Measurements from ENCODE around the gene PIK3R1. TPM values are rescaled to one million over a fixed set of nuclear protein-coding genes. Genes with fewer than 3 reads are reported as not detected.

PIK3R1 gene
- total RNA-seq, 2 donors from 2014 or later, result 29.8 to 30.2 TPM

DNA sequence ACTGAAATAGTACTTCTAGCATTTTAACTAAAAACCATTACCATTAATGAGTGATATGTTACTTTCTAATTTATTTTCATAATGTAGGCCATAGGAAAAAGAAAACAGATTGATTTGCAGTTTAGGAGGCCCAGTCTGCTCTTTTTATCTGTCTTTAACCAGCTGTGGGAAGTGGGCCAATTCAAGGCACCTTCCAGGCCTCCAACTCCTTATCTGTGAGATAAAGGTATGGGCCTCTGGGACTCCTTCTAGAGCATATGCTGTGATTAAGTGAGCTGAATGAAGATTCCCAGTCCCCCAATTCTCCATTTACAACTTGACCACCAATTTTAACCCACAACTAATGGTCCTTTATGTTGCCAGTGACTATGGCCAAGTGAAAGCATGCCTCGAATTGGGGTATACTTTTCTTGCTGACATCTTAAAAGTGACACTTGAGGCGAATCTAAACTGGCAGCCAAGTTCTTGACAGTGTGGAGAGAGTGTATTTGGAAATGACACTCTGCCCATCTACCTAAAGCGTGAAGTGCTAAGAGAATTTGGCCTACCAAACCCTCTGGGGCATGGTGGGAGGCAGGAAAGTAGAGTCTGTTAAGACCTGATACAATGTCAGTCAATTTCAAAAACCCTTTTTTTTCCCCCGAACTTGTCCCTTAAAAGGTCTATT is 88.3 kb downstream of the PIK3R1 start:
- H3K36me3 Mint-ChIP-seq (ENCODE audit: low read depth), result peaks cover 12% of the 10 kb centered on the region
- peaks cover 17% of the 10 kb centered on the region for H3K4me1 Mint-ChIP-seq
- H3K27me3 ChIP-seq (ENCODE audit: control insufficient read depth, insufficient read depth, low read length, poor library complexity, severe bottlenecking), result no peaks in the 10 kb centered on the region
- no peak overlapping the region for H3K27ac Mint-ChIP-seq
- no peak overlapping the region for H3K27ac ChIP-seq (ENCODE audit: low read depth, low read length)
- H3K4me3 ChIP-seq (ENCODE audit: low read length), result no peak overlapping the region
- no peak for DNase-seq
- peaks cover 7% of the 10 kb centered on the region for H3K4me1 ChIP-seq (ENCODE audit: control insufficient read depth, insufficient read depth, low read length)
- no peak for TF ChIP-seq CTCF (conservative IDR thresholded peaks at IDR 0.05)
- H3K9ac ChIP-seq (ENCODE audit: extremely low read depth, low read length, poor library complexity, severe bottlenecking), result no peak overlapping the region
- WGBS, 2 experiments (ENCODE audit: insufficient coverage in 1 of 2, insufficient read length in 1 of 2), result 91 to 100% methylated on average over 3 to 4 of the region's 4 CpGs
- H3K27me3 Mint-ChIP-seq (ENCODE audit: insufficient read depth), result no peaks in the 10 kb centered on the region
- H3K9me3 Mint-ChIP-seq, result no peaks in the 10 kb centered on the region
- H3K9me3 ChIP-seq (ENCODE audit: control insufficient read depth, low read length), result no peaks in the 10 kb centered on the region
- H3K4me3 Mint-ChIP-seq, result no peak overlapping the region
- peaks cover 25% of the 10 kb centered on the region for H3K36me3 ChIP-seq (ENCODE audit: control insufficient read depth, insufficient read depth, low read length)

DNA sequence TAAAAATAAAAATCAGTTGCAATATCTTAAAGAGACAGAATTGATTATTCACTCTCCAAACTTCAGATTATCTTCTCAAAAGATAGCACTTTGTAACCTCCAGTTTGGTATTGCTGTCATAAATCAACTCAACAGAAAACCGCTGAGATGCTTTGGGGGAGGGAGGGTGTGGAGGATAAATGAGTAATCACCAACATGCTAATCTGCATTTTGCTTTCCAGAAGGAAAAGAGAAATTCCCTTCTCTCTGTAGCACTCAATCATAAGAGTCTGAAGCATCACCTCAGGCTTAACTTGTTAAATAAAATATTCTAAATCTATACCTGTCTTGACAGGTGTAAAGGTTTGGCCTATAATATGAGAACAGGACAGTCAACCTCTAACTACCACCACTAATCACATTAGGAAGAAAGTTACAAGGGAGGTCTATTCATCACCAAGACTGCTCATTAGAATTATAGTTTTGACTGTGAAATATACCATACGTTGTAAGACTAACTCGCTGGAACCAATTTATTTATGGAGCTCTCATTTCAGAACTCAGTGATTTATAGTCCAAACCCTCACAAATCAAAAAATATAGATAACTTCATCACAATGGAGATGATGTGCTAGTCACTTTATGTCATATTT is 89.0 kb downstream of the PIK3R1 start:
- Histone ChIP-seq H3K36me3 (ENCODE audit: control insufficient read depth, insufficient read depth, low read length) (peaks cover 18% of the 10 kb centered on the region), H3K9ac (ENCODE audit: extremely low read depth, low read length, poor library complexity, severe bottlenecking) (no peak overlapping the region), H3K4me1 (ENCODE audit: control insufficient read depth, insufficient read depth, low read length) (peaks cover 7% of the 10 kb centered on the region), H3K27me3 (ENCODE audit: control insufficient read depth, insufficient read depth, low read length, poor library complexity, severe bottlenecking) (no peaks in the 10 kb centered on the region), H3K27ac (ENCODE audit: low read depth, low read length) (no peak overlapping the region), H3K9me3 (ENCODE audit: control insufficient read depth, low read length) (no peaks in the 10 kb centered on the region), H3K4me3 (ENCODE audit: low read length) (no peak overlapping the region)
- WGBS, 2 experiments (ENCODE audit: insufficient coverage in 1 of 2, insufficient read length in 1 of 2), result 91 to 100% methylated on average over 1 to 2 of the region's 3 CpGs
- H3K9me3 Mint-ChIP-seq, result no peaks in the 10 kb centered on the region
- TF ChIP-seq CTCF (conservative IDR thresholded peaks at IDR 0.05), result no peak
- no peak overlapping the region for H3K4me3 Mint-ChIP-seq
- DNase-seq, result no peak
- H3K27ac Mint-ChIP-seq, result no peak overlapping the region
- H3K36me3 Mint-ChIP-seq (ENCODE audit: low read depth), result peaks cover 7% of the 10 kb centered on the region
- no peaks in the 10 kb centered on the region for H3K27me3 Mint-ChIP-seq (ENCODE audit: insufficient read depth)
- peaks cover 17% of the 10 kb centered on the region for H3K4me1 Mint-ChIP-seq

- H3K4me1 Mint-ChIP-seq, result peaks cover 22% of the 10 kb centered on the region
- Histone ChIP-seq H3K27me3 (ENCODE audit: control insufficient read depth, insufficient read depth, low read length, poor library complexity, severe bottlenecking) (no peaks in the 10 kb centered on the region), H3K36me3 (ENCODE audit: control insufficient read depth, insufficient read depth, low read length) (peaks cover 10% of the 10 kb centered on the region), H3K4me1 (ENCODE audit: control insufficient read depth, insufficient read depth, low read length) (peaks cover 7% of the 10 kb centered on the region), H3K27ac (ENCODE audit: low read depth, low read length) (no peak overlapping the region), H3K9ac (ENCODE audit: extremely low read depth, low read length, poor library complexity, severe bottlenecking) (no peak overlapping the region), H3K9me3 (ENCODE audit: control insufficient read depth, low read length) (no peaks in the 10 kb centered on the region), H3K4me3 (ENCODE audit: low read length) (no peak overlapping the region)
- H3K36me3 Mint-ChIP-seq (ENCODE audit: low read depth), result peaks cover 7% of the 10 kb centered on the region
- TF ChIP-seq CTCF (conservative IDR thresholded peaks at IDR 0.05), result no peak
- no peak overlapping the region for H3K4me3 Mint-ChIP-seq
- no peak for DNase-seq
- no peaks in the 10 kb centered on the region for H3K9me3 Mint-ChIP-seq
- 80 to 89% methylated on average over 1 of the region's 1 CpG for WGBS, 2 experiments (ENCODE audit: insufficient coverage in 1 of 2, insufficient read length in 1 of 2)
- no peaks in the 10 kb centered on the region for H3K27me3 Mint-ChIP-seq (ENCODE audit: insufficient read depth)
- H3K27ac Mint-ChIP-seq, result no peak overlapping the region
Observed at GRCh38 chr5:68305223-68305870, 89.8 kb downstream of the PIK3R1 start.
